Panc1 (cell line): ENCODE results near the gene LYZ. TPM values are rescaled to one million over a fixed set of nuclear protein-coding genes. Genes with fewer than 3 reads are reported as not detected.

Experiments used
- ATAC-seq: fragments of 200-7000 bp; cut with Tn5 transposase; 2 replicates; pipeline ENCODE4 v1.9.1; 2020; ENCODE audit warnings: mild to moderate bottlenecking, moderate library complexity
- BruUV-seq: library from RNA; stranded (reverse); fragments of 400-500 nt; replicated peaks from 2 replicates; lab custom pipeline; 2021; lab: Mats Ljungman, UMichigan
- CTCF ChIA-PET: fragments of 300-600 bp; sonication (Branson Sonifier 250); formaldehyde crosslinking; loops from one replicate; lab custom pipeline; 2022; ENCODE audit warnings: antibody characterized with exemption; lab: Charles Lee
- POLR2A ChIA-PET: fragments of 300-600 bp; sonication (Branson Sonifier 250); formaldehyde crosslinking; loops from one replicate; lab custom pipeline; 2022; ENCODE audit warnings: antibody characterized with exemption; lab: Charles Lee
- DNase-seq: peaks from one replicate; pipeline ENCODE4 v3.0.0-alpha.2; 2010; ENCODE audit warnings: low read depth, low spot score
- H3K27ac ChIP-seq: 2 replicates; pipeline ENCODE4 v1.5.1; 2011; ENCODE audit warnings: mild to moderate bottlenecking, low read length, inconsistent platforms
- H3K27me3 ChIP-seq: fragments of 200-500 bp; sonication (Bioruptor generic); 2 replicates; pipeline ENCODE4 v1.6.0; 2014; ENCODE audit warnings: low read length, inconsistent platforms; ENCODE audit not compliant: control insufficient read depth, insufficient read depth
- H3K36me3 ChIP-seq: fragments of 200-500 bp; sonication (Bioruptor generic); 2 replicates; pipeline ENCODE4 v1.5.1; 2014; ENCODE audit warnings: inconsistent platforms, mild to moderate bottlenecking, low read length, moderate library complexity; ENCODE audit not compliant: control insufficient read depth, insufficient read depth
- H3K4me1 ChIP-seq: 2 replicates; pipeline ENCODE4 v1.5.1; 2011; ENCODE audit warnings: inconsistent platforms, mild to moderate bottlenecking, low read length, moderate library complexity; ENCODE audit not compliant: control insufficient read depth, insufficient read depth
- H3K4me3 ChIP-seq, 2 experiments: 2 replicates each; pipeline ENCODE4 v1.5.1; 2011 to 2012; ENCODE audit warnings: low read depth in 2 of 2, low read length in 2 of 2, mild to moderate bottlenecking in 2 of 2, inconsistent platforms in 1 of 2, moderate library complexity in 1 of 2
- H3K9me3 ChIP-seq: fragments of 200-500 bp; sonication (Bioruptor generic); 2 replicates; pipeline ENCODE4 v1.5.1; 2014; ENCODE audit warnings: low read depth, mild to moderate bottlenecking, inconsistent platforms, low read length, moderate library complexity; ENCODE audit not compliant: control insufficient read depth, insufficient read depth
- CTCF ChIP-seq: fragments of 450-650 bp; IDR thresholded peaks from 2 replicates; pipeline ENCODE4 v1.5.1; 2017; ENCODE audit warnings: mild to moderate bottlenecking
- POLR2AphosphoS5 ChIP-seq: IDR thresholded peaks from 2 replicates; pipeline ENCODE4 v1.6.1; 2012; ENCODE audit warnings: mild to moderate bottlenecking, low read depth, low read length, moderate library complexity
- REST ChIP-seq, 2 experiments: IDR thresholded peaks; 2 replicates each; pipeline ENCODE4 v1.6.1; 2011 to 2012; ENCODE audit warnings: low read depth in 2 of 2, control low read depth in 1 of 2, low read length in 1 of 2, mild to moderate bottlenecking in 1 of 2, moderate library complexity in 1 of 2; ENCODE audit not compliant: insufficient read depth in 1 of 2
- SIN3A ChIP-seq: IDR thresholded peaks from 2 replicates; pipeline ENCODE4 v1.6.1; 2012; ENCODE audit warnings: low read depth, mild to moderate bottlenecking, low read length, moderate library complexity, borderline replicate concordance; ENCODE audit not compliant: insufficient read depth
- TCF7L2 ChIP-seq: IDR thresholded peaks from 2 replicates; pipeline ENCODE4 v1.6.1; 2011; ENCODE audit warnings: mild to moderate bottlenecking, low read depth, low read length, inconsistent platforms
- in situ Hi-C: cut with HindIII; loops from 2 replicates; pipeline ENCODE4 v1.10.0; 2016; ENCODE audit warnings: low sequenced_read_pairs, low pct_unique_long_range_greater_than_20kb
- intact Hi-C: fragments of 100-400 bp; cut with micrococcal nuclease; formaldehyde crosslinking; loops from one replicate; pipeline ENCODE4 v1.10.0; 2022; ENCODE audit not compliant: unreplicated experiment
- total RNA-seq: library from RNA; stranded (reverse); gene quantifications from one replicate; pipeline ENCODE4 v1.2.1, GENCODE V29; 2021; ENCODE audit not compliant: unreplicated experiment

The LYZ gene
- total RNA-seq, 1 experiment from 2014 or later = 1.1 TPM

- Histone ChIP-seq H3K27me3 (no peaks in the 10 kb centered on the region), H3K4me1 (no peaks in the 10 kb centered on the region), H3K9me3 (no peaks in the 10 kb centered on the region), H3K36me3 (no peaks in the 10 kb centered on the region), H3K27ac (no peak overlapping the region), H3K4me3 (no peak overlapping the region)
- in situ Hi-C loops = no loop called here
- intact Hi-C loops = no loop called here
- BruUV-seq = no TSS peak
- ChIA-PET CTCF (interaction anchor here (0.6 kb wide), 1 partner anchor 277 kb away, joined by 3 read pairs; no protein-coding TSS in a partner anchor), POLR2A (no interaction called here)
- ATAC-seq (no peak), DNase-seq (no peak)
- TF ChIP-seq CTCF (no peak), REST (IDR thresholded peaks at IDR 0.05; ENCODE audit: insufficient read depth in 1 of 2, low read depth in 2 of 2, low read length in 1 of 2) (no peak), TCF7L2 (no peak), POLR2AphosphoS5 (no peak), SIN3A (no peak)
Observed at GRCh38 chr12:69345077-69345476, 3.1 kb upstream of the LYZ start.

GRCh38 chr12:69345742-69346141 lies 2.4 kb upstream of the LYZ start:
- H3K36me3 ChIP-seq = no peaks in the 10 kb centered on the region
- DNase-seq = no peak
- no peak overlapping the region for H3K4me3 ChIP-seq
- no peaks in the 10 kb centered on the region for H3K27me3 ChIP-seq
- H3K27ac ChIP-seq = no peak overlapping the region
- in situ Hi-C loops = no loop called here
- no peaks in the 10 kb centered on the region for H3K9me3 ChIP-seq
- ATAC-seq = no peak
- no peaks in the 10 kb centered on the region for H3K4me1 ChIP-seq
- POLR2A ChIA-PET = no interaction called here
- no peak for TF ChIP-seq CTCF
- TF ChIP-seq TCF7L2 = no peak
- TF ChIP-seq SIN3A = no peak
- TF ChIP-seq POLR2AphosphoS5 = no peak
- TF ChIP-seq REST (IDR thresholded peaks at IDR 0.05; ENCODE audit: insufficient read depth in 1 of 2, low read depth in 2 of 2, low read length in 1 of 2) = no peak
- CTCF ChIA-PET = no interaction called here
- intact Hi-C loops = no loop called here
- BruUV-seq = no TSS peak
